Activated CD4-positive, alpha-beta memory T cell treated with anti-CD3 and anti-CD28 coated beads for 36 hours (primary cell): ENCODE data around the gene ACKR3. TPM values are rescaled to one million over a fixed set of nuclear protein-coding genes. Genes with fewer than 3 reads are reported as not detected.

Experiments
- CTCF ChIA-PET: fragments of 350-600 bp; sonication (Branson Sonifier 250); formaldehyde crosslinking; loops from one replicate; lab custom pipeline; 2021; ENCODE audit warnings: antibody characterized with exemption, inconsistent platforms; lab: Charles Lee
- POLR2A ChIA-PET: fragments of 350-600 bp; sonication (Branson Sonifier 250); formaldehyde crosslinking; loops from one replicate; lab custom pipeline; 2021; ENCODE audit warnings: antibody characterized with exemption; lab: Charles Lee
- DNase-seq: peaks from one replicate; pipeline ENCODE4 v3.0.0-alpha.2; 2020
- H3K27ac Mint-ChIP-seq: one replicate; pipeline ENCODE4 v1.8.0; 2021; ENCODE audit warnings: mixed read lengths
- H3K27me3 Mint-ChIP-seq: one replicate; pipeline ENCODE4 v1.8.0; 2021; ENCODE audit warnings: mixed read lengths
- H3K36me3 Mint-ChIP-seq: one replicate; pipeline ENCODE4 v1.8.0; 2021; ENCODE audit warnings: mixed read lengths
- H3K4me1 Mint-ChIP-seq: one replicate; pipeline ENCODE4 v1.8.0; 2021; ENCODE audit warnings: low read depth, mixed read lengths
- H3K4me3 Mint-ChIP-seq: one replicate; pipeline ENCODE4 v1.8.0; 2021; ENCODE audit warnings: mild to moderate bottlenecking, mixed read lengths
- H3K9me3 Mint-ChIP-seq: one replicate; pipeline ENCODE4 v1.8.0; 2021; ENCODE audit warnings: mixed read lengths
- intact Hi-C: fragments of 100-400 bp; cut with micrococcal nuclease; formaldehyde crosslinking; loops from one replicate; pipeline ENCODE4 v1.15.1; 2023
- total RNA-seq, 2 experiments: library from RNA; stranded (reverse); gene quantifications; one replicate each; pipeline ENCODE4 v1.2.3, GENCODE V29; 2021

The ACKR3 gene
- 1 to 10 TPM; 1.2 TPM for total RNA-seq

DNA sequence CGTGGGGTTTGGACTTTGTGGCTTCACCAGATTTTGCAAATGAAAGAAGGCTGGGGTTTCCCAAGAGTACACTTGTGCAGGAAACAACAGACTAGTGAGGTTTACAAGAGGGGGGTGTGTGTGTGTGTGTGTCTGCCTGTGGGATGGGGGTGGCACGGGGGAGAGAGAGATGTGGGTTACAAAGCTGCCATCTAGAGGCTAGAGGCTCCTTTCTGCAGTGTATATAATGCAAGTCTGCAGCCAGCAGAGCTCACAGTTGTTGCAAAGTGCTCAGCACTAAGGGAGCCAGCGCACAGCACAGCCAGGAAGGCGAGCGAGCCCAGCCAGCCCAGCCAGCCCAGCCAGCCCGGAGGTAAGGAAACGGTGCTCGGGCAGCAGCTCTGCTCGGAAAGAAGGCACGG lies at the start of gene ACKR3:
ACKR3 (plus strand) TSS at position 253 of the 401 bp plus-strand sequence. CDS start 10,641 bp downstream, outside the sequence.
- peak; percentile 76 for DNase-seq
- Mint-ChIP-seq H3K27ac (no peak within 1 kb of the TSS), H3K9me3 (no peaks in the 10 kb centered on the region), H3K36me3 (no peaks in the 10 kb centered on the region), H3K27me3 (no peaks in the 10 kb centered on the region), H3K4me1 (peaks cover 18% of the 10 kb centered on the region), H3K4me3 (peak within 1 kb of the TSS; percentile 32)
- ChIA-PET CTCF (interaction anchor here (0.5 to 4.5 kb wide), 21 partner anchors 10 to 517 kb away, joined by 3 to 135 read pairs (median 4); partner anchors contain the start of gene COPS8), POLR2A (interaction anchor here (2.1 kb wide), 1 partner anchor 57 kb away, joined by 7 read pairs; no protein-coding TSS in a partner anchor)
- intact Hi-C loops: loop anchor here (1.0 to 5.0 kb wide), 4 partner anchors 23 to 518 kb away; partner anchors contain the start of gene COPS8

DNA sequence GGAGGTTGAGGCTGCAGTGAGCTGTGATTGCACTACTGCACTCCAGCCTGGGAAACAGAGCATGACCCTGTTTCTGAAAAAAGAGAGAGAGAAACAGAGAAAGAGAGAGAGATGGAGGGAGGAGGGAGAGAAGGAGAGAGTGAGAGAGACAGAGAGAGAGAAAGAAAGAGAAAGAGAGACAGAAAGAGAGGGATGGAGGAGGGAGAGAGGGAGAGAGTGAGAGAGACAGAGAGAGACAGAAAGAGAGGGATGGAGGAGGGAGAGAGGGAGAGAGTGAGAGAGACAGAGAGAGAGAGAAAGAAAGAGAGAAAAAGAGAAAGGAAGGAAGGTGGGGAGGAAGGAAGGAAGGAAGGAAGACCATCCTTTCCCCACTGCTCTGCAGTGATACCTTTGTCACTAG lies 48.1 kb upstream of the ACKR3 start:
- CTCF ChIA-PET: no interaction called here
- POLR2A ChIA-PET: no interaction called here
- Mint-ChIP-seq H3K36me3 (no peaks in the 10 kb centered on the region), H3K4me1 (no peaks in the 10 kb centered on the region), H3K27ac (no peak overlapping the region), H3K4me3 (no peak overlapping the region), H3K27me3 (peaks cover 6% of the 10 kb centered on the region), H3K9me3 (no peaks in the 10 kb centered on the region)
- intact Hi-C loops: no loop called here
- DNase-seq: no peak

DNA sequence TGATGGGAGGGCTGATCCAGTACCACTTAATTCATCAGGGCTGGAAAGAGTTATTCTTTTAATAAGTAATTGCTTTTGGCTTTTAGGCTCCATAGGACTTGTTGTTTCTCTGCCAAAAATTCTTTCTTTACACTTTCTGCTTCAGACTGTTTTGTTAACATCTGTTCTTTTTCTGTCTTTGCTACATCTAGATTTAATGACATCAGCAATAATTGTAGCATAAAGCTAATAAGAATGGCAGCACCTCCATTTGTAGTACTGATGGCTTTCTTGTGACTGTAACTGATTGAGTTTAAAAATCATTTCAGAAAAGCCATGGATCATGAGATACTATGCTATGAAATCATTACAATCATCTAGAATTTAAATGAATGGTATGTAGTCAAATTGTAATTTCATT lies 46.4 kb upstream of the ACKR3 start:
- Mint-ChIP-seq H3K27me3 (peaks cover 6% of the 10 kb centered on the region), H3K9me3 (no peaks in the 10 kb centered on the region), H3K36me3 (no peaks in the 10 kb centered on the region), H3K4me1 (no peaks in the 10 kb centered on the region), H3K4me3 (no peak overlapping the region), H3K27ac (no peak overlapping the region)
- POLR2A ChIA-PET: no interaction called here
- CTCF ChIA-PET: interaction anchor here (1.3 to 1.6 kb wide), 2 partner anchors 11 to 46 kb away, joined by 4 to 9 read pairs; partner anchors contain the start of gene ACKR3
- DNase-seq: no peak
- intact Hi-C loops: no loop called here

DNA sequence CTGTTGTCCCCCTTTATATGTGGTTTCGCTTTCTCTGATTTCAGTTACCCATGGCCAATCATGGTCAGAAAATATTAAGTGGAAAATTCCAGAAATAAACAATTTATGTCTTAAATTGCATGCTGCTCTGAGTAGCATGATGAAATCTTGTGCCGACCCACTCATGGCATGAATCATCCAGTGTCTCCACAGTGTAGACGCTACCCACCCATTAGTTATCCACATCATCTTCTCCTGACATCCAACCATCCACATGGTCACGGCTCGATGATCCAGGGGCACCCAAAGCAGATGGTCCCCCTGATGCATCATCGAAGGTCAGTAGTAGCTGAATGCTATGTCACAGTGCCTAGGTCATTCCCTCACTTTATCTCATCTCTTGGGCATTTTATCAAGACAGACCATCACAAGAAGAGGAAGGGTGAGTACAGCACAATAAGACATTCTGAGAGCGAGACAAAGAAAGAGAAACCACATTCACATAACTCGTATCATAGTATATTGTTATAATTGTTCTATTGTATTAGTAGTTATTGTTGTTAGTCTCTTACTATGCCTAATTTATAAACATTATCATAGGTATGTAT lies 44.1 kb upstream of the ACKR3 start:
- no peaks in the 10 kb centered on the region for H3K36me3 Mint-ChIP-seq
- ChIA-PET CTCF (interaction anchor here (1.7 kb wide), 1 partner anchor 12 kb away, joined by 4 read pairs; no protein-coding TSS in a partner anchor), POLR2A (no interaction called here)
- H3K4me1 Mint-ChIP-seq: no peaks in the 10 kb centered on the region
- no peaks in the 10 kb centered on the region for H3K9me3 Mint-ChIP-seq
- no peak for DNase-seq
- no peak overlapping the region for H3K4me3 Mint-ChIP-seq
- intact Hi-C loops: no loop called here
- no peak overlapping the region for H3K27ac Mint-ChIP-seq
- H3K27me3 Mint-ChIP-seq: peaks cover 5% of the 10 kb centered on the region

DNA sequence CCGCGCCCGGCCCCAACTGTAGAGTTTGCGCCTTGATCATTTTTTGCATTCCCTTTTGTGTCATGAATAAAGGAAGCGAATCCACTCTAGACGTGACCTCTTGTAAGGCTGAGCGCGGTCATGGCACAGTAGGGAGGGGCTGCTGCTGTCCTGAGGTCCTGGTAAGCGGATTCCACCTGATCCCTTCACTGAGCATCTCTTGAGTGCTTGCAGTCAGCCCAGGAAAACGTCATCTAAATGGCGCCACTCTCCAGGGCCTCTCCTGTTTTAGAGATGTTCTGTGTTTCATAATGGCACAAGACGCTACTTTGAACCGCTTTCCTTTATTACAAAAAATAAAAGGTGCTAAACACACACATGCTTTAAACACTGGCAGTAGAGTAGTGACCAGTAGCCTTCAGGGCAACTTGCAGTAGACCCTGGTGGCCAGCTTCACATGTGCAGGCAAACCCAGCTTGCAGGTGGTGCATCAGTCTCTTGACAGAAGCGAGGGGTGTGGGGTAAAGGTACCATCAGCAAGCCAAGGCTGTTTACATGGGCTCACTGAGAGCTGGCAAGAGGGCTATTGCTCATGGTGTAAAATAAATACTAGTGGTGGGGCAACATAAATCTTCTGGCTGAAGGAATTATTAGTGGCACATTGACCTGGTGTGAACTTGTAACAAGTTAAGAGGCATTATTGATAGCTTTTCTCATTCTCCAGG lies 43.0 kb upstream of the ACKR3 start:
- intact Hi-C loops: no loop called here
- Mint-ChIP-seq H3K36me3 (no peaks in the 10 kb centered on the region), H3K9me3 (no peaks in the 10 kb centered on the region), H3K4me1 (no peaks in the 10 kb centered on the region), H3K27ac (no peak overlapping the region), H3K4me3 (no peak overlapping the region), H3K27me3 (peaks cover 5% of the 10 kb centered on the region)
- DNase-seq: no peak
- ChIA-PET CTCF (interaction anchor here (1.0 to 1.8 kb wide), 4 partner anchors 12 to 43 kb away, joined by 3 to 7 read pairs (median 3); partner anchors contain the start of gene ACKR3), POLR2A (no interaction called here)

DNA sequence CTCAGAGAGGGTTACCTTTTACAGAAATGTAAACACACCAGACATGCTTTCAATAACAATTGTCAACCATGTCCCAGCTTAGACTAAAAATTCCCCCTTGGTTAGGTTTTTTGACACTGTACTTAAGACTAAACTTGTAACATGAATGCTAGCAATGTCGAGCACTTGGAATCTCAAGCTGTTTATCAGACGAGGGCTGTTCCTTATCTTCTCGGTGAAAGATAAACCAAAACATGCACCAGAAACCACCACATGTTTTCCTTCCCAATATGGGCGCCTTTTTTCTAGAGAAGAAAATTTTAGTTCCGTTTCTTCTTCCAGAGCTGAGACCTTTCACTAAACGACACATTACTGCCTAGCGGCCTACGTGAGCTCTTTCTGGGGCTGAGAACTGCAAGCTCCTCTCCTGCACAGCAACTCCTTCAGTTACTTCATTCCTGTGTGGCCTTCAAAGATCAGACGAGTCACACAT lies 42.4 kb upstream of the ACKR3 start:
- Mint-ChIP-seq H3K4me3 (no peak overlapping the region), H3K27ac (no peak overlapping the region), H3K9me3 (no peaks in the 10 kb centered on the region), H3K27me3 (peaks cover 5% of the 10 kb centered on the region), H3K4me1 (no peaks in the 10 kb centered on the region), H3K36me3 (no peaks in the 10 kb centered on the region)
- no peak for DNase-seq
- POLR2A ChIA-PET: no interaction called here
- intact Hi-C loops: no loop called here
- CTCF ChIA-PET: interaction anchor here (1.0 to 1.8 kb wide), 4 partner anchors 12 to 43 kb away, joined by 3 to 7 read pairs (median 3); partner anchors contain the start of gene ACKR3

DNA sequence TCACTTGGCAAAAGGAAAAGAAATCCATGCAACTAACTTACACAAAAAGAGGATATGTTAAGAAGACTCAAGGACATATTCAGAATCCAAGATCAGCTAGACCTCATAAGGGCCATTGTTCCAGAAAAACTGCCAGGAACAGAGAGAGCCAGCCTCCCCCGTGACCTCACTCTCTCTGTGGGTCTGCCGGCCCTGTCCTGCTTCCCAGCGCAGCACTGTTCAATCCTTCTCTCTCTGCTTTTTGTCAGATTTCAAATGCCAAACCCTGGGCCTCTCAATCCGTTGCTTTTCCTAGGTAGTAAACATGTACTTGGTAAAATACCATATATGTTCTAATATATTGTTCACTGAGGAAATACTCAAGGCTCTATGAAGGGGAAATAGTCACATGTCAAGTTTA lies 40.0 kb upstream of the ACKR3 start:
- CTCF ChIA-PET: interaction anchor here (2.2 to 2.5 kb wide), 2 partner anchors 17 to 40 kb away, joined by 7 to 9 read pairs; partner anchors contain the start of gene ACKR3
- Mint-ChIP-seq H3K9me3 (no peaks in the 10 kb centered on the region), H3K4me1 (no peaks in the 10 kb centered on the region), H3K27me3 (peaks cover 2% of the 10 kb centered on the region), H3K36me3 (no peaks in the 10 kb centered on the region), H3K27ac (no peak overlapping the region), H3K4me3 (no peak overlapping the region)
- POLR2A ChIA-PET: no interaction called here
- DNase-seq: no peak
- intact Hi-C loops: no loop called here

DNA sequence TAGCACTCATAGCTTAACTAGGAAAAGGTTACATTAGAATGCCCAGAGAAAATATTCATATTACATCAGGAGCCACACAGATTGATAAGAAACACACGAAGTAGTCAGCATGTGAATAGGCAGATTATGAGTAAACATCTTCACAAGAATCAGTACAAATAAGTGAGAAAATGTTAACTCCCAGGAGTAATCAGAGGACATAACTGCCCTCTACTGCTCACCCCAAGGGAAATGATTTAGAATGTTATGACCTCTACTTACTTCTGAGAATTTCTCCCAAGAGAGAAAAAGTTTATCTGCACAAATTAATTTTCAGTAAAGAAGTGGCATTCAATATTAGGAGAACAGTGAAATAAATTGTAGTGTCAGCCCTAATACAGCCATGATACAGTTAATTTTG lies 39.1 kb upstream of the ACKR3 start:
- POLR2A ChIA-PET: no interaction called here
- intact Hi-C loops: no loop called here
- CTCF ChIA-PET: interaction anchor here (0.6 to 2.5 kb wide), 4 partner anchors 18 to 183 kb away, joined by 3 to 9 read pairs (median 8); partner anchors contain the start of gene ACKR3
- peaks cover under 1% of the 10 kb centered on the region for H3K4me1 Mint-ChIP-seq
- no peaks in the 10 kb centered on the region for H3K36me3 Mint-ChIP-seq
- peaks cover 2% of the 10 kb centered on the region for H3K27me3 Mint-ChIP-seq
- H3K27ac Mint-ChIP-seq: no peak overlapping the region
- no peak for DNase-seq
- no peaks in the 10 kb centered on the region for H3K9me3 Mint-ChIP-seq
- no peak overlapping the region for H3K4me3 Mint-ChIP-seq

DNA sequence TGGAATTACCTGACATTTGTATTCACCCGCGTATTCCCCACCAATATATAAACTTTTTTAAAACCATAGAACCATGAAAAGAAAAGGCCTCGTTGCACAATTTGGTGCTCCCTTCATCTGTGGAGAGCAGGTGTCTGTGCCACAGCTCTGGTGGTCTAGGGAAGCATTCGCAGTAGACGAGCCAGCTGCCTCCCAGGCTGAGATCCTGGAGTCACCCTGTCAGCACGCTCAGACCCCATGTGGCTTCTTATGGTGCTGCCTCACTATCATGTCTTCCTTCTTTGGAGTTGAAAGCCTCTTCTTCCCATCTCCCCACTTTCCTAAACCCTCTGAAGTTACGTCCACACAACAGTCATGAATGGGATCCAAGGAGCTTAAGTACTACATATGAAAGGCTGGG lies 38.4 kb upstream of the ACKR3 start:
- ChIA-PET CTCF (interaction anchor here (2.1 to 2.5 kb wide), 2 partner anchors 18 to 38 kb away, joined by 7 to 8 read pairs; partner anchors contain the start of gene ACKR3), POLR2A (no interaction called here)
- DNase-seq: no peak
- H3K27ac Mint-ChIP-seq: no peak overlapping the region
- H3K4me1 Mint-ChIP-seq: peaks cover 7% of the 10 kb centered on the region
- H3K36me3 Mint-ChIP-seq: no peaks in the 10 kb centered on the region
- no peaks in the 10 kb centered on the region for H3K27me3 Mint-ChIP-seq
- no peaks in the 10 kb centered on the region for H3K9me3 Mint-ChIP-seq
- intact Hi-C loops: no loop called here
- H3K4me3 Mint-ChIP-seq: no peak overlapping the region

DNA sequence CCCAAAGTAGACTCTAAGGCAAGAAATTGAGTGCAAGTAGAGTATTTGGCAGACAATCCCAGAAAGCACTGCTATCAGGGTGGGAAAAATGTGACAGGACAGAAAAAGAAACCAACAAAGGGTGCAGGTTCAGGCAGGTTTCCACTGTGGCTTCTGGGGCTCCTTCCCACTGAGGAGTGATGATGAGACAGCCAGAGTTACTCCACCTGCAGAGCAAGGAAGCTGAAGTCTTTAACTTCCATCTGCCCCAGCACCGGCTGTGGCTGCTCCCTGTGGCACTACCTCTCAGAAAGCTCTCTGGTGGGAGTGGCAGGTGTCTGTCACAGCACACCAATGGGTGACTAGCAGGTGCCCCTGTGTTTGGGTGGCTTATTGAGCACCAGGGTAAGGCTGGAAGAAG lies 37.6 kb upstream of the ACKR3 start:
- Mint-ChIP-seq H3K36me3 (no peaks in the 10 kb centered on the region), H3K27me3 (no peaks in the 10 kb centered on the region), H3K4me3 (no peak overlapping the region), H3K9me3 (no peaks in the 10 kb centered on the region), H3K27ac (no peak overlapping the region), H3K4me1 (peaks cover 15% of the 10 kb centered on the region)
- DNase-seq: no peak
- ChIA-PET POLR2A (no interaction called here), CTCF (interaction anchor here (2.1 kb wide), 1 partner anchor 19 kb away, joined by 8 read pairs; no protein-coding TSS in a partner anchor)
- intact Hi-C loops: no loop called here

DNA sequence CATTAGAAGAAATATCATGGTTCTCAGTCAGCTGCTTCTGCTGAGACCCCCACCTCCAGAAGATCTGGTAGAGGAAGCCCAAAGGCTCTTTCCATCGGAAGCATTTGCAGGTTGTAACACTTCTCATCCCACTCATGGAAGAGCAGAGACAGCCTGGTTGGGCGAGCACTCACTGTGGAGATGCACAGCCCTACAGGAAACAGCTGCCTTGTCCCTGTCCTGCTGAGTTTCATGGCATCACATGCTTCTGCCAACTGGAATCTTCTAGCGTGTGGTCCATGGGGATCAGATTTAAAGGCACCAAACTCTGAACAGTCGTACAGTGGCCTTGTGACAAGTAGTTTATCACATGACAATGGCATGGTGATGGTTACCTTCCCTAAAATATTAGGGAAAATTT lies 36.3 kb upstream of the ACKR3 start:
- intact Hi-C loops: no loop called here

DNA sequence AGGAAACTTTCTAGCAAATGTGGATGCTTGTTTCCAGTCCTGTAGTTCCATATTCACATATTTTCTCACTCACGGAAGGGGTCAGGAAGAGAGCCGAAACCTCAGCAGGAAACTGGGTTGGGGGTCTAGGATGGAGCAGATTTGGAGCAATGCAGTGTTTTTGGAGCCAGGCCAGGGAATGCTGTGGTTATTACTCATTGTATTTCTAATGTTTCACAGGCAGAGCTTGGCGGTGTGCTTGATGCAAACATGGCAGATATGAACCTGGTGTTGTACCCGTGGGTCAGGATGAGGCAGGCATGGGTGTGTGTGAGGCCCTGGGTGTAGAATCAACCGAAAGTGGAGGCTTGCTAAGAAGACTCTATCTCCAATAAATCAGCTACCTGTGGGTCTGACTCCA lies 34.6 kb upstream of the ACKR3 start:
- no peaks in the 10 kb centered on the region for H3K27me3 Mint-ChIP-seq
- H3K4me1 Mint-ChIP-seq: peaks cover 32% of the 10 kb centered on the region
- ChIA-PET POLR2A (no interaction called here), CTCF (interaction anchor here (2.2 kb wide), 1 partner anchor 22 kb away, joined by 12 read pairs; no protein-coding TSS in a partner anchor)
- DNase-seq: no peak
- H3K27ac Mint-ChIP-seq: no peak overlapping the region
- no peaks in the 10 kb centered on the region for H3K9me3 Mint-ChIP-seq
- H3K36me3 Mint-ChIP-seq: peaks cover 3% of the 10 kb centered on the region
- intact Hi-C loops: no loop called here
- no peak overlapping the region for H3K4me3 Mint-ChIP-seq

More for the DNA sequence above, 36.3 kb upstream of the ACKR3 start:
- no peaks in the 10 kb centered on the region for H3K27me3 Mint-ChIP-seq
- H3K36me3 Mint-ChIP-seq: no peaks in the 10 kb centered on the region
- H3K4me1 Mint-ChIP-seq: peaks cover 21% of the 10 kb centered on the region
- ChIA-PET CTCF (no interaction called here), POLR2A (no interaction called here)
- no peak overlapping the region for H3K4me3 Mint-ChIP-seq
- no peak overlapping the region for H3K27ac Mint-ChIP-seq
- H3K9me3 Mint-ChIP-seq: no peaks in the 10 kb centered on the region
- DNase-seq: no peak
